ENCODE measurements around the gene CCDC181. TPM values are rescaled to one million over a fixed set of nuclear protein-coding genes. Genes with fewer than 3 reads are reported as not detected.

The CCDC181 gene
- polyA plus RNA-seq, 1 of the 3 experiments (the other 2 are of a cell fraction) = 1.2 TPM

DNA sequence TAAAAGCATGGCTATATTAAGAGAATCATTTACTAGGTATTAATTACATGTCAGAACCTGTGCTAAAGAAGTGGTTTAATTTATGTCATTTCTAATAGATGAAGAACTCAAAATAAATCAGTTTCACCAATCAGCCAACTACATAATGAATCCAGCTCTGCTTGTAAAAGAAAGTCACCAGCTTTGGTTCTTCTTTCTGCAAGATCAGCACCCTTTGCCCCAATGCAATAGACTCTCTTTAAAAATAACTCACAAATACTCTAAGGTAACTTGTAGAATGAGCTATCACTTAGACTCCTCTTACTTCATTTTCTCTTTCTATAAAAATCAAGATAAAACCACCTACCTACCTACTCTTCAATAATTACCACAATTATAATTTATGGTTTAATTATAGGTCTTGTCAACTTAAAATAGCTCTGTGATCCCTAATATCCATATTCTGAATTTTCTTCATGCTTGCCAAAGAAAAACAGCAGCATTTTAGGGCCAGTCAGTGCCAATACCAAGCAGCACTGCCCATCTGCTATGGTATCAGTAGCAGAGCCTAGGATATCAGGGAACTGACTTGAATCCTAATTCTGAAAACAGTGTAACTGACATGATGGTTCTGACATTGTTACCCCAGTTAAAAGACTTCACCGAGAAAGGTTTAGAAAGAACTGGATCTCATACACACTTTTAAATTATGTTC is 47.2 kb upstream of the CCDC181 start:
- Histone ChIP-seq H4K20me1 (ENCODE audit: insufficient read depth) (no peaks in the 10 kb centered on the region), H3K27ac (ENCODE audit: low read depth in 2 of 2, low read length in 1 of 2) (no peak overlapping the region), H3K9me3 (no peaks in the 10 kb centered on the region), H3K79me2 (ENCODE audit: insufficient read depth) (no peaks in the 10 kb centered on the region; the same call in 1 of the 2 replicates), H3K9ac (no peak overlapping the region), H3K9me2 (no peaks in the 10 kb centered on the region), H3K36me3 (replicated peaks in 1 of 2; ENCODE audit: control insufficient read depth in 1 of 2, insufficient read depth in 2 of 2, low read length in 1 of 2) (peaks cover 0 to 20% of the 10 kb centered on the region in 2 experiments), H3K4me3 (ENCODE audit: low read depth in 2 of 2, low read length in 1 of 2) (no peak overlapping the region), H3K4me1 (ENCODE audit: control insufficient read depth in 1 of 2, insufficient read depth in 2 of 2, low read depth in 1 of 2, low read length in 1 of 2) (no peaks in the 10 kb centered on the region; a peak in 1 of 4 replicates), H3F3A (replicated peaks; ENCODE audit: insufficient read depth) (no peaks in the 10 kb centered on the region), H2AFZ (ENCODE audit: low read depth) (no peak overlapping the region), H3K4me2 (no peak overlapping the region), H3K27me3 (ENCODE audit: insufficient read depth) (no peaks in the 10 kb centered on the region)
- no peak for TF ChIP-seq ELF1 (IDR thresholded peaks at IDR 0.05)
- TF ChIP-seq RFX5 (IDR thresholded peaks at IDR 0.05; ENCODE audit: low read length) = no peak
- TF ChIP-seq USF2 (IDR thresholded peaks at IDR 0.05; ENCODE audit: borderline replicate concordance, low read depth, low read length) = no peak
- TF ChIP-seq POLR2AphosphoS5 (IDR thresholded peaks at IDR 0.05; ENCODE audit: low read depth, low read length) = no peak
- no peak for TF ChIP-seq FOXJ3 (CRISPR knock-in tag; IDR thresholded peaks at IDR 0.05)
- TF ChIP-seq MXI1 (IDR thresholded peaks at IDR 0.05; ENCODE audit: low read depth, low read length) = no peak
- TF ChIP-seq, protein P1, sequence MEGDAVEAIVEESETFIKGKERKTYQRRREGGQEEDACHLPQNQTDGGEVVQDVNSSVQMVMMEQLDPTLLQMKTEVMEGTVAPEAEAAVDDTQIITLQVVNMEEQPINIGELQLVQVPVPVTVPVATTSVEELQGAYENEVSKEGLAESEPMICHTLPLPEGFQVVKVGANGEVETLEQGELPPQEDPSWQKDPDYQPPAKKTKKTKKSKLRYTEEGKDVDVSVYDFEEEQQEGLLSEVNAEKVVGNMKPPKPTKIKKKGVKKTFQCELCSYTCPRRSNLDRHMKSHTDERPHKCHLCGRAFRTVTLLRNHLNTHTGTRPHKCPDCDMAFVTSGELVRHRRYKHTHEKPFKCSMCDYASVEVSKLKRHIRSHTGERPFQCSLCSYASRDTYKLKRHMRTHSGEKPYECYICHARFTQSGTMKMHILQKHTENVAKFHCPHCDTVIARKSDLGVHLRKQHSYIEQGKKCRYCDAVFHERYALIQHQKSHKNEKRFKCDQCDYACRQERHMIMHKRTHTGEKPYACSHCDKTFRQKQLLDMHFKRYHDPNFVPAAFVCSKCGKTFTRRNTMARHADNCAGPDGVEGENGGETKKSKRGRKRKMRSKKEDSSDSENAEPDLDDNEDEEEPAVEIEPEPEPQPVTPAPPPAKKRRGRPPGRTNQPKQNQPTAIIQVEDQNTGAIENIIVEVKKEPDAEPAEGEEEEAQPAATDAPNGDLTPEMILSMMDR (IDR thresholded peaks at IDR 0.05) = no peak
- TF ChIP-seq RAD21 (IDR thresholded peaks at IDR 0.05; ENCODE audit: low read length) = no peak
- 100% methylated on average over 1 of the region's 1 CpG for WGBS (ENCODE audit: low lambda C conversion rate)
- POLR2A ChIA-PET = no interaction called here
- no peak for DNase-seq
- CTCF ChIA-PET = interaction anchor here (1.5 kb wide), 1 partner anchor 71 kb away, joined by 8 read pairs; no protein-coding TSS in a partner anchor

- CTCF ChIA-PET = interaction anchor here (1.5 kb wide), 1 partner anchor 72 kb away, joined by 8 read pairs; no protein-coding TSS in a partner anchor
These were observed 46.1 kb upstream of the CCDC181 start for GRCh38 chr1:169473347-169473746.

More at GRCh38 chr1:169473347-169473746, 46.1 kb upstream of the CCDC181 start:
- H3K9ac ChIP-seq = no peak overlapping the region
- no peaks in the 10 kb centered on the region for H3K9me2 ChIP-seq
- no peak overlapping the region for H3K4me2 ChIP-seq
- no peaks in the 10 kb centered on the region; a peak in 1 of 4 replicates for H3K4me1 ChIP-seq (ENCODE audit: control insufficient read depth in 1 of 2, insufficient read depth in 2 of 2, low read depth in 1 of 2, low read length in 1 of 2)
- no peaks in the 10 kb centered on the region for H4K20me1 ChIP-seq (ENCODE audit: insufficient read depth)
- no peak overlapping the region for H3K4me3 ChIP-seq (ENCODE audit: low read depth in 2 of 2, low read length in 1 of 2)
- peaks cover 0 to 25% of the 10 kb centered on the region in 2 experiments for H3K36me3 ChIP-seq (replicated peaks in 1 of 2; ENCODE audit: control insufficient read depth in 1 of 2, insufficient read depth in 2 of 2, low read length in 1 of 2)
- no peak overlapping the region for H2AFZ ChIP-seq (ENCODE audit: low read depth)
- no peaks in the 10 kb centered on the region for H3K27me3 ChIP-seq (ENCODE audit: insufficient read depth)
- POLR2A ChIA-PET = no interaction called here
- 66% methylated on average over 5 of the region's 5 CpGs for WGBS (ENCODE audit: low lambda C conversion rate)
- H3K79me2 ChIP-seq (ENCODE audit: insufficient read depth) = no peaks in the 10 kb centered on the region
- no peaks in the 10 kb centered on the region for H3K9me3 ChIP-seq
- H3K27ac ChIP-seq (ENCODE audit: low read depth in 2 of 2, low read length in 1 of 2) = no peak overlapping the region
- no peaks in the 10 kb centered on the region for H3F3A ChIP-seq (replicated peaks; ENCODE audit: insufficient read depth)
- no peak for DNase-seq
- no peak for TF ChIP-seq NFIC (IDR thresholded peaks at IDR 0.05; ENCODE audit: borderline replicate concordance)
- TF ChIP-seq EP300 (IDR thresholded peaks at IDR 0.05; ENCODE audit: borderline replicate concordance in 1 of 2, low read depth in 1 of 2, low read length in 1 of 2) = no peak
- no peak for TF ChIP-seq YY1 (IDR thresholded peaks at IDR 0.05; ENCODE audit: low read depth)
- no peak for TF ChIP-seq FOSL2 (IDR thresholded peaks at IDR 0.05; ENCODE audit: borderline replicate concordance, low read depth)
- TF ChIP-seq CHD2 (IDR thresholded peaks at IDR 0.05; ENCODE audit: low read length, partially characterized antibody) = no peak
- TF ChIP-seq TAF1 (IDR thresholded peaks at IDR 0.05; ENCODE audit: borderline replicate concordance, low read depth, low read length) = no peak
- TF ChIP-seq, protein P2, sequence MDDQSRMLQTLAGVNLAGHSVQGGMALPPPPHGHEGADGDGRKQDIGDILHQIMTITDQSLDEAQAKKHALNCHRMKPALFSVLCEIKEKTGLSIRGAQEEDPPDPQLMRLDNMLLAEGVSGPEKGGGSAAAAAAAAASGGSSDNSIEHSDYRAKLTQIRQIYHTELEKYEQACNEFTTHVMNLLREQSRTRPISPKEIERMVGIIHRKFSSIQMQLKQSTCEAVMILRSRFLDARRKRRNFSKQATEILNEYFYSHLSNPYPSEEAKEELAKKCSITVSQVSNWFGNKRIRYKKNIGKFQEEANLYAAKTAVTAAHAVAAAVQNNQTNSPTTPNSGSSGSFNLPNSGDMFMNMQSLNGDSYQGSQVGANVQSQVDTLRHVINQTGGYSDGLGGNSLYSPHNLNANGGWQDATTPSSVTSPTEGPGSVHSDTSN (IDR thresholded peaks at IDR 0.05) = no peak
- TF ChIP-seq USF2 (IDR thresholded peaks at IDR 0.05; ENCODE audit: borderline replicate concordance, low read depth, low read length) = no peak
- TF ChIP-seq RFX5 (IDR thresholded peaks at IDR 0.05; ENCODE audit: low read length) = no peak
- no peak for TF ChIP-seq MEF2A (IDR thresholded peaks at IDR 0.05; ENCODE audit: borderline replicate concordance, low read depth)
- no peak for TF ChIP-seq RAD21 (IDR thresholded peaks at IDR 0.05; ENCODE audit: low read length)
- TF ChIP-seq POLR2AphosphoS5 (IDR thresholded peaks at IDR 0.05; ENCODE audit: low read depth, low read length) = no peak
- TF ChIP-seq USF1 (IDR thresholded peaks at IDR 0.05; ENCODE audit: borderline replicate concordance, low read depth) = no peak
- TF ChIP-seq SMC3 (IDR thresholded peaks at IDR 0.05; ENCODE audit: low read depth, low read length) = no peak

Measured in SK-N-SH (cell line).